Activated CD8-positive, alpha-beta memory T cell treated with anti-CD3 and anti-CD28 coated beads for 48 hours (primary cell): ENCODE data around the gene GNPTAB.
"Not testable (repeated sequence)": the region's sequence is repeated elsewhere in the genome, so short reads cannot be mapped to it uniquely, and the experiment has no call there.

Source experiments
- DNase-seq, 3 experiments: peaks; one replicate each; pipeline ENCODE4 v3.0.0-alpha.2; 2020; ENCODE audit warnings: low read depth in 2 of 3, low spot score in 2 of 3

Gene GNPTAB

GRCh38 chr12:101740980-101741379, 89.8 kb downstream of the GNPTAB start:
- no peak for DNase-seq

- no peak for DNase-seq
These were observed 90.2 kb downstream of the GNPTAB start for GRCh38 chr12:101740566-101740965.

- DNase-seq, result no peak
These were observed 91.7 kb downstream of the GNPTAB start, which contains the start of gene SYCP3 for GRCh38 chr12:101738920-101739665. Gene SYCP3, minus strand, starts transcription at chr12:101739462. Its CDS starts 1,527 bp downstream, at chr12:101737935.

GRCh38 chr12:101737476-101737875, 93.3 kb downstream of the GNPTAB start:
- DNase-seq, result no peak

- DNase-seq, result not testable (repeated sequence)
These were observed 96.3 kb downstream of the GNPTAB start for GRCh38 chr12:101734482-101734881.

GRCh38 chr12:101733166-101733565, 97.6 kb downstream of the GNPTAB start:
- no peak for DNase-seq

GRCh38 chr12:101732318-101732717, 98.4 kb downstream of the GNPTAB start:
- DNase-seq, result no peak

GRCh38 chr12:101729842-101730241, 100.9 kb downstream of the GNPTAB start:
- DNase-seq, result no peak

GRCh38 chr12:101727098-101727497, 103.7 kb downstream of the GNPTAB start:
- no peak for DNase-seq

- no peak for DNase-seq
These were observed 108.4 kb downstream of the GNPTAB start for GRCh38 chr12:101722392-101722791.

- DNase-seq, result no peak
These were observed 110.6 kb downstream of the GNPTAB start for GRCh38 chr12:101720118-101720517.

- no peak for DNase-seq
These were observed 111.2 kb downstream of the GNPTAB start for GRCh38 chr12:101719566-101719965.

GRCh38 chr12:101714877-101715444, 115.8 kb downstream of the GNPTAB start:
- no peak for DNase-seq

- DNase-seq, result no peak
These were observed 116.8 kb downstream of the GNPTAB start for GRCh38 chr12:101713930-101714329.

GRCh38 chr12:101713059-101713682, 117.6 kb downstream of the GNPTAB start:
- no peak for DNase-seq

- no peak for DNase-seq
These were observed 120.5 kb downstream of the GNPTAB start for GRCh38 chr12:101710288-101710687.

GRCh38 chr12:101707131-101707782, 123.5 kb downstream of the GNPTAB start:
- DNase-seq, result no peak

- DNase-seq, result no peak
These were observed 124.4 kb downstream of the GNPTAB start for GRCh38 chr12:101706403-101706802.

GRCh38 chr12:101703487-101703886, 127.3 kb downstream of the GNPTAB start:
- DNase-seq, result no peak

GRCh38 chr12:101700299-101700820, 130.4 kb downstream of the GNPTAB start:
- DNase-seq, result no peak

- DNase-seq, result no peak
These were observed 131.9 kb downstream of the GNPTAB start for GRCh38 chr12:101698800-101699347.
